IMR-90 (cell line): ENCODE measurements around the gene CCDC74B.
"Not testable (repeated sequence)": the region's sequence is repeated elsewhere in the genome, so short reads cannot be mapped to it uniquely, and the experiment has no call there.

Experiments used
- BHLHE40 ChIP-seq: fragments of 150-350 bp; IDR thresholded peaks from 2 replicates; pipeline ENCODE4 v1.6.1; 2016; ENCODE audit warnings: mild to moderate bottlenecking, low read depth, low read length
- CEBPB ChIP-seq: IDR thresholded peaks from 2 replicates; pipeline ENCODE4 v1.6.1; 2012; ENCODE audit warnings: low read depth, low read length, improper control_type of control experiment
- MAFK ChIP-seq: IDR thresholded peaks from 2 replicates; pipeline ENCODE4 v1.6.1; 2012; ENCODE audit warnings: low read depth, low read length, improper control_type of control experiment
- MAZ ChIP-seq: IDR thresholded peaks from 2 replicates; pipeline ENCODE4 v1.6.1; 2012; ENCODE audit warnings: low read depth, mild to moderate bottlenecking, low read length, improper control_type of control experiment, moderate library complexity, borderline replicate concordance
- MXI1 ChIP-seq: IDR thresholded peaks from 2 replicates; pipeline ENCODE4 v1.6.1; 2012; ENCODE audit warnings: low read depth, mild to moderate bottlenecking, low read length, moderate library complexity, borderline replicate concordance
- POLR2A ChIP-seq: IDR thresholded peaks from 2 replicates; pipeline ENCODE4 v1.6.1; 2012; ENCODE audit warnings: mild to moderate bottlenecking, low read depth, low read length
- RAD21 ChIP-seq: IDR thresholded peaks from 2 replicates; pipeline ENCODE4 v1.6.1; 2012; ENCODE audit warnings: low read length, improper control_type of control experiment
- RCOR1 ChIP-seq: IDR thresholded peaks from 2 replicates; pipeline ENCODE4 v1.6.1; 2012; ENCODE audit warnings: mild to moderate bottlenecking, low read length, improper control_type of control experiment; ENCODE audit not compliant: insufficient replicate concordance
- RFX5 ChIP-seq: IDR thresholded peaks from 2 replicates; pipeline ENCODE4 v1.8.0; 2012; ENCODE audit warnings: low read depth, mild to moderate bottlenecking, low read length, moderate library complexity
- TF ChIP-seq, protein P1 (sequence below): conservative IDR thresholded peaks from 2 replicates; pipeline ENCODE4 v1.5.1; 2012; ENCODE audit warnings: mild to moderate bottlenecking, low read depth, low read length, improper control_type of control experiment
- TF ChIP-seq, protein P2 (sequence below): fragments of 150-350 bp; IDR thresholded peaks from 2 replicates; pipeline ENCODE4 v1.6.1; 2016; ENCODE audit warnings: low read depth, mild to moderate bottlenecking, low read length, moderate library complexity, borderline replicate concordance
- TF ChIP-seq, protein P3 (sequence below): fragments of 150-350 bp; IDR thresholded peaks from 2 replicates; pipeline ENCODE4 v1.6.1; 2017; ENCODE audit warnings: mild to moderate bottlenecking, antibody characterized with exemption, low read length, low read depth

DNA sequence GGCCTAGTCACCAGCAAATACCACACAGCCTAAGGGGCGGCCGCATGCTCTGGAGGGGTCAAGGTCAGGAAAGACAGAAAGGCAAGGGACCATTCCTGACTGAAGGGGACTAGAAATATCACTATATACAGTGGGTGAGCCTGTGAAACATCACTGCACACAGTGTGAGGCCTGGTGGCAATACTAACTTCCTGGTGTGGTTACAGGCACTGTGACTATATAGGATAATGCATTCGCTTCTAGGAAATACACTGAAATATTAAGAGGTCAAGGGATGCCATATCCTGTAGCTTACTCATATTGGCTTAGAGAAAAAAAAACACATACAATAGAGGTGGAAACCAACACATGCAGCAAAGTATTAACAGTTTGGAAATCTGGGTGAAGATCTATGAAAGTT, 24.3 kb upstream of the CCDC74B start:
- TF ChIP-seq, protein P1, sequence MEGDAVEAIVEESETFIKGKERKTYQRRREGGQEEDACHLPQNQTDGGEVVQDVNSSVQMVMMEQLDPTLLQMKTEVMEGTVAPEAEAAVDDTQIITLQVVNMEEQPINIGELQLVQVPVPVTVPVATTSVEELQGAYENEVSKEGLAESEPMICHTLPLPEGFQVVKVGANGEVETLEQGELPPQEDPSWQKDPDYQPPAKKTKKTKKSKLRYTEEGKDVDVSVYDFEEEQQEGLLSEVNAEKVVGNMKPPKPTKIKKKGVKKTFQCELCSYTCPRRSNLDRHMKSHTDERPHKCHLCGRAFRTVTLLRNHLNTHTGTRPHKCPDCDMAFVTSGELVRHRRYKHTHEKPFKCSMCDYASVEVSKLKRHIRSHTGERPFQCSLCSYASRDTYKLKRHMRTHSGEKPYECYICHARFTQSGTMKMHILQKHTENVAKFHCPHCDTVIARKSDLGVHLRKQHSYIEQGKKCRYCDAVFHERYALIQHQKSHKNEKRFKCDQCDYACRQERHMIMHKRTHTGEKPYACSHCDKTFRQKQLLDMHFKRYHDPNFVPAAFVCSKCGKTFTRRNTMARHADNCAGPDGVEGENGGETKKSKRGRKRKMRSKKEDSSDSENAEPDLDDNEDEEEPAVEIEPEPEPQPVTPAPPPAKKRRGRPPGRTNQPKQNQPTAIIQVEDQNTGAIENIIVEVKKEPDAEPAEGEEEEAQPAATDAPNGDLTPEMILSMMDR = not testable (repeated sequence)
- TF ChIP-seq POLR2A, RFX5, MXI1, RCOR1, RAD21, MAFK, CEBPB, MAZ, BHLHE40: not testable (repeated sequence)
- TF ChIP-seq, protein P2, sequence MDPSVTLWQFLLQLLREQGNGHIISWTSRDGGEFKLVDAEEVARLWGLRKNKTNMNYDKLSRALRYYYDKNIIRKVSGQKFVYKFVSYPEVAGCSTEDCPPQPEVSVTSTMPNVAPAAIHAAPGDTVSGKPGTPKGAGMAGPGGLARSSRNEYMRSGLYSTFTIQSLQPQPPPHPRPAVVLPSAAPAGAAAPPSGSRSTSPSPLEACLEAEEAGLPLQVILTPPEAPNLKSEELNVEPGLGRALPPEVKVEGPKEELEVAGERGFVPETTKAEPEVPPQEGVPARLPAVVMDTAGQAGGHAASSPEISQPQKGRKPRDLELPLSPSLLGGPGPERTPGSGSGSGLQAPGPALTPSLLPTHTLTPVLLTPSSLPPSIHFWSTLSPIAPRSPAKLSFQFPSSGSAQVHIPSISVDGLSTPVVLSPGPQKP = not testable (repeated sequence)
- TF ChIP-seq, protein P3, sequence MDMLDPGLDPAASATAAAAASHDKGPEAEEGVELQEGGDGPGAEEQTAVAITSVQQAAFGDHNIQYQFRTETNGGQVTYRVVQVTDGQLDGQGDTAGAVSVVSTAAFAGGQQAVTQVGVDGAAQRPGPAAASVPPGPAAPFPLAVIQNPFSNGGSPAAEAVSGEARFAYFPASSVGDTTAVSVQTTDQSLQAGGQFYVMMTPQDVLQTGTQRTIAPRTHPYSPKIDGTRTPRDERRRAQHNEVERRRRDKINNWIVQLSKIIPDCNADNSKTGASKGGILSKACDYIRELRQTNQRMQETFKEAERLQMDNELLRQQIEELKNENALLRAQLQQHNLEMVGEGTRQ = not testable (repeated sequence)
